ENCODE results near the gene RHOB. TPM values are rescaled to one million over a fixed set of nuclear protein-coding genes. Genes with fewer than 3 reads are reported as not detected.

Gene RHOB
- total RNA-seq, 4 donors from 2014 or later: 242 to 1,280 (median 486) TPM

DNA sequence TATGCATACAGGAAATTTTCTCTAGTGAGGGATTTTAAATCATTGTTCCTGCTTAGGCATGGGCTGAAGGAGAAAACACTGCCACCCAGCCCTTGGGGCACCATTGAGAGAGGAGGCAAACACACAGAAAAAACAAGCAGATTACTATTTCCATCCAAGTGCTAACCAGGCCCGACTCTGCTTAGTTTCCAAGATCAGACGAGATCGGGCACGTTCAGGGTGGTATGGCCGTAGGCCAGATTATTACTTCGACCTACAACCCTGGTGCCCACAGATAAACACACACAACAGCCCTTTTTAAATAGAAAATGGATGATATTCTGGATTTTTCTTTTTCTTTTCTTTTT lies 45.4 kb upstream of the RHOB start:
- no peak overlapping the region for H3K27ac ChIP-seq
- no peak for DNase-seq
- TF ChIP-seq POLR2A (IDR thresholded peaks at IDR 0.05): no peak
- TF ChIP-seq, protein P1, sequence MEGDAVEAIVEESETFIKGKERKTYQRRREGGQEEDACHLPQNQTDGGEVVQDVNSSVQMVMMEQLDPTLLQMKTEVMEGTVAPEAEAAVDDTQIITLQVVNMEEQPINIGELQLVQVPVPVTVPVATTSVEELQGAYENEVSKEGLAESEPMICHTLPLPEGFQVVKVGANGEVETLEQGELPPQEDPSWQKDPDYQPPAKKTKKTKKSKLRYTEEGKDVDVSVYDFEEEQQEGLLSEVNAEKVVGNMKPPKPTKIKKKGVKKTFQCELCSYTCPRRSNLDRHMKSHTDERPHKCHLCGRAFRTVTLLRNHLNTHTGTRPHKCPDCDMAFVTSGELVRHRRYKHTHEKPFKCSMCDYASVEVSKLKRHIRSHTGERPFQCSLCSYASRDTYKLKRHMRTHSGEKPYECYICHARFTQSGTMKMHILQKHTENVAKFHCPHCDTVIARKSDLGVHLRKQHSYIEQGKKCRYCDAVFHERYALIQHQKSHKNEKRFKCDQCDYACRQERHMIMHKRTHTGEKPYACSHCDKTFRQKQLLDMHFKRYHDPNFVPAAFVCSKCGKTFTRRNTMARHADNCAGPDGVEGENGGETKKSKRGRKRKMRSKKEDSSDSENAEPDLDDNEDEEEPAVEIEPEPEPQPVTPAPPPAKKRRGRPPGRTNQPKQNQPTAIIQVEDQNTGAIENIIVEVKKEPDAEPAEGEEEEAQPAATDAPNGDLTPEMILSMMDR (IDR thresholded peaks at IDR 0.05): no peak
- no peaks in the 10 kb centered on the region for H3K36me3 ChIP-seq
- no peaks in the 10 kb centered on the region for H3K27me3 ChIP-seq
- no peak overlapping the region for H3K4me3 ChIP-seq
- H3K4me1 ChIP-seq: no peaks in the 10 kb centered on the region
- H3K9me3 ChIP-seq: no peaks in the 10 kb centered on the region
- intact Hi-C loops (cut with DNase I; ENCODE audit: low total_unique reads): no loop called here

DNA sequence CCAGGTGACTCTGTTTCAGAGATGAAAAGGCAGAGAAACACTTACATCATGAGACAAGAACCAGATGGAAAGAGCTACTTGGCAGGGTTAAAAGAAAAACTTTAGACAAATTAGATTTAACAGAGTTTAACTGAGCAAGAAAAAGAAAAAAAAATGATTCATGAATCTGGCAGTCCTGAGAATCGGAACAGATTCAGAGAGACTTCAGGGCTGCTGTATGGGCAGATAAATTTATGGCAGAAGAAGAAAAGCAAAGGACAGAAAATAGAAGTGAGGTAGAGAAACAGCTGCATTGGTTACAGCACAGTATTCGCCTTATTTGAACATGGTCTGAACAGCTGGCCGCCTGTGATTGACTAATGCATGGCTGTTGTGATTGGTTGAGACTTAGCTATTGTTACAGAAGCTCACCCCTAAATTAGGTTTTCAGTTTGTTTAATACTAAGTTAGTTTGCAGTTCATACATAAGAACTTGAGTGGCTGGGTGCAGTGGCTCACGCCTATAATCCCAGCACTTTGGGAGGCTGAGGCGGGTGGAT lies 43.0 kb upstream of the RHOB start:
- H3K4me1 ChIP-seq: no peaks in the 10 kb centered on the region
- peak overlapping the region; percentile 42 to 57 for H3K27ac ChIP-seq
- no peak for DNase-seq
- no peaks in the 10 kb centered on the region for H3K27me3 ChIP-seq
- H3K36me3 ChIP-seq: no peaks in the 10 kb centered on the region
- TF ChIP-seq, protein P1 (IDR thresholded peaks at IDR 0.05): no peak
- no peak for TF ChIP-seq POLR2A (IDR thresholded peaks at IDR 0.05)
- intact Hi-C loops (cut with DNase I; ENCODE audit: low total_unique reads): no loop called here
- peaks cover 0 to under 1% of the 10 kb centered on the region in 2 donors for H3K9me3 ChIP-seq
- no peak overlapping the region for H3K4me3 ChIP-seq

DNA sequence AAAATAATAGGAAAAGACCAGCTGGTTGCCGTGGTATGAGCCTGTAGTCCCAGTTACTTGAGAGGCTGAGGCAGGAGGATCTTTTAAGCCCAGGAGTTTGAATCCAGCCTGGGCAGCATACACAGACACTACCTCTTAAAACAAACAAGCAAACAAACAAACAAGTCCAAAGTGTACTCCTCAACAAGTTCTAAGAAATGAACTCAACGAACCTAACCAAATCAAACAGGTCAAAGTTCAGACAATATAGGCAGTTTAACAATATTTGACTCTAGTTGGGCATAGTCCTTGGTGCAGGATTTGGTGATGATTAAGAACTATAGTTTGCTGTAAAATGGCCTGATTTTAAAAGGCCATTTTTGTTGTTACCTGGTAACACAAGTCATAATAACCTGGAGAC lies 41.9 kb upstream of the RHOB start:
- intact Hi-C loops (cut with DNase I; ENCODE audit: low total_unique reads): no loop called here
- no peak for DNase-seq
- no peak overlapping the region for H3K4me3 ChIP-seq

DNA sequence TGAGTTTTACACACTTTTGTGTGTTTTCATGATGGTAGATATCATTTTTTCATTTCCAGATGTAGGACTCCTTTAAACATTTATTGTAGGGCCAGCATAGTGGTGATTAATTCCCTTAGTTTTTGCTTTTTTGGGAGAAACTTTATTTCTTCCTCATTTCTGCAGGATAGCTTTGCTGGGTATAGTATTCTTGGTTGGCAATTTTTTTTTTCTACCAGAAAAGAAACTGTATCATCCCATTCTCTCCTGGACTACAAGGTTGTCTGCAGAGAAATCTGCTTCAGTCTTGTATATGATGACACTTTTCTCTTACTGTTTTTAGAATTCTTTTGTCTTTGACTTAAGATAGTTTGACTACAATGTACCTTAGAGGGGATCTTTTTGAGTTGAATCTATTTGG lies 37.8 kb upstream of the RHOB start:
- Histone ChIP-seq H3K4me3 (no peak overlapping the region), H3K27me3 (no peaks in the 10 kb centered on the region), H3K27ac (no peak overlapping the region), H3K4me1 (no peaks in the 10 kb centered on the region), H3K9me3 (peaks cover 0 to 8% of the 10 kb centered on the region in 2 donors), H3K36me3 (no peaks in the 10 kb centered on the region)
- TF ChIP-seq, protein P1 (IDR thresholded peaks at IDR 0.05): no peak
- no peak for TF ChIP-seq POLR2A (IDR thresholded peaks at IDR 0.05)
- no peak for DNase-seq
- intact Hi-C loops (cut with DNase I; ENCODE audit: low total_unique reads): no loop called here

More for the DNA sequence above, 41.9 kb upstream of the RHOB start:
- Histone ChIP-seq H3K27me3 (no peaks in the 10 kb centered on the region), H3K27ac (no peak overlapping the region), H3K9me3 (peaks cover 0 to 8% of the 10 kb centered on the region in 2 donors), H3K4me1 (no peaks in the 10 kb centered on the region), H3K36me3 (no peaks in the 10 kb centered on the region)
- TF ChIP-seq, protein P1 (IDR thresholded peaks at IDR 0.05): no peak

DNA sequence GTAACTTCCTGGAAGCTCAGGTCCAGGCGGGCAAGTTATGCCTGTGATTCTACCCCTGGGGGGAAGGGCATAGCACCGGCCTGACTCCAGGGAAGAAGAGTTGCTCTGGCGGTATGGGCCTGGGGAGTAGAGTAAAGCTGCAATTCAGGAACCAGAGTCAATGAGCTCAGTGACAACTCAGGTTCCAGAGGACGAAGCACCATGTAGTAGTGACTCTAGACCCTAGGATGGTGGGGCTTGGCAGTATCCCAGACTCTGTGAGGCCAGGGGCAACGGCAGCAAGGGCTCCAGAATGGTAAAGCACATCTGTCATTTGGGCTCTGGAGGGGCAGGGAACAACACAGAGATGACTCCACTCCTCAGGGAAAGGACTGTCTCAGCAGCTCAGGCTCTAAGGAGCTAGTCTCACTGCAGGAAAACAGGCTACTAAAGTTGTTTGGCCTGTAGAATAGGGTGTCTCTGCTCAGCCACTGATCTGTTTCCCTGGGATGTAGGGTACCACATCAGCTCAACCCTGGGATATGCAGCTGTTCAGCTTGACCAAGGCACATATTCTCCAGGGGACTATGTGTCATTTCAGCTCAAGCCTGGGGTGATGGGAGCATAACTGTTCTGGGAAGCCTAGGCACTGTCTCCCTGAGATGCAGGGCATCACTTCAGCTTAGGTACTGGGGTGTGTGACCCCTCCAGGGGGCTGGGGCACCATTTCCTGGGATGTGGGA lies 36.2 kb upstream of the RHOB start:
- intact Hi-C loops (cut with DNase I; ENCODE audit: low total_unique reads): no loop called here
- TF ChIP-seq, protein P1 (IDR thresholded peaks at IDR 0.05): no peak
- TF ChIP-seq POLR2A (IDR thresholded peaks at IDR 0.05): no peak
- peak in 1 of 2 donors; percentile 12 for DNase-seq
- Histone ChIP-seq H3K36me3 (no peaks in the 10 kb centered on the region), H3K4me3 (no peak overlapping the region), H3K4me1 (no peaks in the 10 kb centered on the region), H3K27ac (no peak overlapping the region), H3K9me3 (peaks cover 0 to 8% of the 10 kb centered on the region in 2 donors), H3K27me3 (no peaks in the 10 kb centered on the region)

All from uterus (tissue), 4 donors.